ENCODE results near the gene RASL10B. TPM values are rescaled to one million over a fixed set of nuclear protein-coding genes. Genes with fewer than 3 reads are reported as not detected.

The RASL10B gene
- total RNA-seq: 2.0 and 3.0 TPM in 2 replicates

GRCh38 chr17:35731239-35731916 lies at the start of gene RASL10B:
RASL10B (plus strand) TSS chr17:35731639; CDS start chr17:35735185, 3,546 bp downstream.

GRCh38 chr17:35752945-35753764 lies 21.7 kb downstream of the RASL10B start, which contains the start of gene GAS2L2:
GAS2L2 (minus strand) TSS chr17:35753239; CDS start chr17:35752850, 389 bp downstream.

GRCh38 chr17:35760587-35760986 lies 29.1 kb downstream of the RASL10B start, which contains the start of gene C17orf50:
C17orf50 (plus strand) TSS chr17:35760887; CDS start chr17:35760942, 55 bp downstream.

Other genes starting within 250 kb of the RASL10B start
- gene SLFN12L, start 194.0 kb upstream of the RASL10B start, total RNA-seq: 0.07 TPM in 1 of 2 replicates, not detected in the other
- not detected in 2 replicates for gene SLFN14, start 170.8 kb upstream of the RASL10B start, total RNA-seq
- 5.0 and 5.8 TPM in 2 replicates for gene PEX12, start 153.1 kb upstream of the RASL10B start, total RNA-seq
- gene AP2B1, start 144.3 kb upstream of the RASL10B start, total RNA-seq: 116 and 124 TPM in 2 replicates
- 0.07 and 0.10 TPM in 2 replicates for gene GAS2L2, start 21.6 kb downstream of the RASL10B start, total RNA-seq
- not detected in 2 replicates for gene C17orf50, start 29.2 kb downstream of the RASL10B start, total RNA-seq
- gene MMP28, start 64.0 kb downstream of the RASL10B start, total RNA-seq: 0.65 and 1.8 TPM in 2 replicates
- 109 and 127 TPM in 2 replicates for gene TAF15, start 77.8 kb downstream of the RASL10B start, total RNA-seq
- gene HEATR9, start 137.3 kb downstream of the RASL10B start, total RNA-seq: not detected in 2 replicates
- 0.07 TPM in 1 of 2 replicates, not detected in the other for gene CCL5, start 148.7 kb downstream of the RASL10B start, total RNA-seq
- gene RDM1, start 199.1 kb downstream of the RASL10B start, total RNA-seq: 0.59 TPM in 1 of 2 replicates, not detected in the other
- not detected in 2 replicates for gene LYZL6, start 212.1 kb downstream of the RASL10B start, total RNA-seq
- not detected in 2 replicates for gene CCL16, start 249.9 kb downstream of the RASL10B start, total RNA-seq